ENCODE measurements around the gene LRBA. TPM values are rescaled to one million over a fixed set of nuclear protein-coding genes. Genes with fewer than 3 reads are reported as not detected.

Gene LRBA
- polyA plus RNA-seq, 4 donors = 14.9 to 62.2 (median 19.6) TPM

DNA sequence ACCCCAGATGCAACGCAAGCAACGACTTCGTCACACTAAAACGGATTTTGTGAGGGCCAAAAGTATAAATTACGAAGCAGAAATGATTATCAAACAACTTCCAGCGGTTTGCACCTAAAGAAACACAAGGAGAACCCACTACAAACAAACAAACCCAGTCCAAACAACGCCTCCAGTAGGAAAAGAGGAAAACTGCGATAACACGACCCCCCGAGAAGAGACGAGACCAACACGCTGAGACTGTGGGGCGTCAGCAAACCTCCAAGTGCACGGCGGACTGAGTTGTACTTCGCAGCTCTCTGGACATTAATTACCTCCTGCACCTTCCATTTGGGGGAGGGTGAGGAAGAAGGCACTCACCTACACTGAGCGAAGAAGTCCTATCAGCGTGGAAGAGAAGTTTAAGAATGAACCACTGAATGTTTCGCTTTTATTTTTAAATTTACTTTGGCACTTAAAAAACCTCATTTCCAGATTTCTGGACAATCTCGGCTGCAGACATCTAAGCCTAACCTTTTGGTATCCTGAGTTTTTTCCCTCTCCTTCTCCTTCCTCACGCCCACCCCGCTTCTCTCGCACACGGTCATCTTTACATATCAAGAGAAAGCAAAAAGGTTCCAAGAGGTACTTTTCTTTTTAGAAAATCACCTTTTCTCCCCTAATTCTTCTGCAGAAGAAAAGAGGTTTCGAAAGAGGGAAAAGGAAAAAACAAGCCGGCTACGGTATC, 432.8 kb downstream of the LRBA start, which contains the start of gene MAB21L2:
Gene MAB21L2, plus strand, starts transcription at position 6 of the 727 bp plus-strand sequence. CDS start 879 bp downstream, outside the sequence.
- 66 to 96% (median 91%) methylated on average over 27 of the region's 27 CpGs for WGBS, 3 donors
- Histone ChIP-seq H3K27me3 (ENCODE audit: control insufficient read depth in 3 of 3, insufficient read depth in 3 of 3, low read length in 3 of 3) (peaks cover 0 to 20% (median 0%) of the 10 kb centered on the region in 3 donors), H3K4me3 (ENCODE audit: low read depth in 1 of 3, low read length in 3 of 3) (peak within 1 kb of the TSS in 2 of 3 donors; percentile 42 to 43), H3K27ac (ENCODE audit: low read depth in 1 of 3, low read length in 2 of 3) (peak within 1 kb of the TSS; percentile 1 to 92 (median 81)), H3K36me3 (ENCODE audit: control insufficient read depth in 3 of 3, insufficient read depth in 2 of 3, low read depth in 1 of 3, low read length in 3 of 3) (peaks cover 0 to 20% (median 4%) of the 10 kb centered on the region in 3 donors), H3K4me1 (ENCODE audit: control insufficient read depth in 3 of 3, insufficient read depth in 2 of 3, low read depth in 1 of 3, low read length in 2 of 3) (no peaks in the 10 kb centered on the region), H3K9me3 (ENCODE audit: control insufficient read depth in 2 of 2, insufficient read depth in 1 of 2, low read depth in 1 of 2, low read length in 1 of 2) (peaks cover 0 to 14% of the 10 kb centered on the region in 2 donors)
- FAIRE-seq (no peak), DNase-seq (no peak)

DNA sequence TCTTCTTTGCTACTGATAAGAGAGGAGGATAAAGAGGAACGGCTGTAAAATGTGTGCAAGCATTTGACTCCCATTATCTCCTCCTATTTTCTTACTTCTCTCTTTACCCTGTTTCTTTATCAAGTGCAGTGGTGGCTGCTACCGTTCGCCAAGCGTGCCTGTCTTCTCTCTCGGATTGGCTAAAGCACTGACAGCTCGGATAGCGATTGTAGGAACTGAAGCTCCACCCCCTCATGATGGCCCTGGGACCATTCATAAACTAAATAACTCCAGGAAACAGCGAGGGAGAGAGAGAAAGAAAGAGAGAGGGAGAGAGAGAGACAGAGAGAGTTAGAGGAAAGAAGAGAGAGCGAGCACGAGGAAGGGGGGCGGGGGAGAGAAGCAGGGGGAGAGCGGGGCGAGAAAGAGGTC, 433.4 kb downstream of the LRBA start:
- Histone ChIP-seq H3K4me1 (ENCODE audit: control insufficient read depth in 3 of 3, insufficient read depth in 2 of 3, low read depth in 1 of 3, low read length in 2 of 3) (no peaks in the 10 kb centered on the region), H3K27me3 (ENCODE audit: control insufficient read depth in 3 of 3, insufficient read depth in 3 of 3, low read length in 3 of 3) (peaks cover 0 to 20% (median 0%) of the 10 kb centered on the region in 3 donors), H3K9me3 (ENCODE audit: control insufficient read depth in 2 of 2, insufficient read depth in 1 of 2, low read depth in 1 of 2, low read length in 1 of 2) (peaks cover 0 to 14% of the 10 kb centered on the region in 2 donors), H3K27ac (ENCODE audit: low read depth in 1 of 3, low read length in 2 of 3) (peak overlapping the region in 2 of 3 donors; percentile 81 to 92), H3K36me3 (ENCODE audit: control insufficient read depth in 3 of 3, insufficient read depth in 2 of 3, low read depth in 1 of 3, low read length in 3 of 3) (peaks cover 0 to 20% (median 4%) of the 10 kb centered on the region in 3 donors), H3K4me3 (ENCODE audit: low read depth in 1 of 3, low read length in 3 of 3) (peak overlapping the region in 1 of 3 donors; percentile 43)
- DNase-seq (peak; percentile 8 to 60), FAIRE-seq (no peak)
- 66 to 91% (median 87%) methylated on average over 13 of the region's 13 CpGs for WGBS, 3 donors

DNA sequence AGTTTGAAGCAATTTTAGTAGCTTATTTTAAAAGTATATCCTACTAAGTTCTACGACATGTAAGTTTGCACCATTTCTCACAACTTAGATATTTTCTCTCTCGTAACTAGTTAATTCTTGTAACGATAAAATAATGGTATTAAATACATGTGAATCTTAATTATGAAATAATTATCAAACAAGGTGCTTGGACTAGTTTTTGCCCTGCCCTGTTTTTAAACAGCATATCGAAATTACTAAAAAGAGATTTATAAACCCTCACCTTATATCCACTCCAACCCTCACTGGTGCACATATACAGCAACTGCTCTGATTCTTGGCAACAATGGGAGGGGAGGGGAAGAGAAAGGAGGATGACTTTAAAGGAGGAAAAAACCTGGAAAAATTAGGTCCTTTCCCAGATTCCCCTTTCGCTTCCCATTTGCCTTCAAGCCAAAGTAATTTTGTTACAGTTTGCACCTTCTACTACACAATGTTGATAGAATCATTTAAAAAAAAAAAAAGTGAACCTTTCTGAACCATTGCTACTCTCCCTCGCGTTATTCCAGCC, 434.0 kb downstream of the LRBA start:
- peaks cover 0 to 20% (median 0%) of the 10 kb centered on the region in 3 donors for H3K27me3 ChIP-seq (ENCODE audit: control insufficient read depth in 3 of 3, insufficient read depth in 3 of 3, low read length in 3 of 3)
- no peak for FAIRE-seq
- DNase-seq = no peak
- peaks cover 0 to 20% (median 4%) of the 10 kb centered on the region in 3 donors for H3K36me3 ChIP-seq (ENCODE audit: control insufficient read depth in 3 of 3, insufficient read depth in 2 of 3, low read depth in 1 of 3, low read length in 3 of 3)
- H3K9me3 ChIP-seq (ENCODE audit: control insufficient read depth in 2 of 2, insufficient read depth in 1 of 2, low read depth in 1 of 2, low read length in 1 of 2) = peaks cover 0 to 14% of the 10 kb centered on the region in 2 donors
- no peaks in the 10 kb centered on the region for H3K4me1 ChIP-seq (ENCODE audit: control insufficient read depth in 3 of 3, insufficient read depth in 2 of 3, low read depth in 1 of 3, low read length in 2 of 3)
- H3K27ac ChIP-seq (ENCODE audit: low read depth in 1 of 3, low read length in 2 of 3) = peak overlapping the region in 2 of 3 donors; percentile 63 to 70
- H3K4me3 ChIP-seq (ENCODE audit: low read depth in 1 of 3, low read length in 3 of 3) = peak overlapping the region in 1 of 3 donors; percentile 37
- WGBS, 3 donors = 78 to 97% (median 91%) methylated on average over 7 of the region's 7 CpGs

DNA sequence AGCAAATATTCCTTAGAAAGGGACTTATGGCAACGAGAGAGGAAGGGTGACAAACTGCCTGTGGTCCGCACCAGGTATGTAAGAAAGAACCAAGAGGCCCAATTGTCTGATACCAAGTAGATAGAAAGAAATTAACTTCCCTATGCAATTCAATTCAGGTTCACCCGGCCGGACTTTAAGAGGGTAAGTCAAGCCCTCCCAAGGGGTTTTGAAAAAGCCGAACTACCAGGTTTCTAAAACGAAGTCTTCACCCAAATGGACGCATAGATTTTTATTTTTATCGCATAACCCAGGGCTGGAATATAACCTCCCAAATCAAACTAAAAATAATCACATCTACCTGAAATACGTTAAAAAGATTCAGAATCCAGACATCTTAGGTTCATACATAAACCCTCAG, 434.8 kb downstream of the LRBA start:
- Histone ChIP-seq H3K4me3 (ENCODE audit: low read depth in 1 of 3, low read length in 3 of 3) (peak overlapping the region in 2 of 3 donors; percentile 49 to 59), H3K4me1 (ENCODE audit: control insufficient read depth in 3 of 3, insufficient read depth in 2 of 3, low read depth in 1 of 3, low read length in 2 of 3) (no peaks in the 10 kb centered on the region), H3K27ac (ENCODE audit: low read depth in 1 of 3, low read length in 2 of 3) (peak overlapping the region in 2 of 3 donors; percentile 76 to 88), H3K36me3 (ENCODE audit: control insufficient read depth in 3 of 3, insufficient read depth in 2 of 3, low read depth in 1 of 3, low read length in 3 of 3) (peaks cover 0 to 20% (median 4%) of the 10 kb centered on the region in 3 donors), H3K27me3 (ENCODE audit: control insufficient read depth in 3 of 3, insufficient read depth in 3 of 3, low read length in 3 of 3) (peaks cover 0 to 20% (median 0%) of the 10 kb centered on the region in 3 donors), H3K9me3 (ENCODE audit: control insufficient read depth in 2 of 2, insufficient read depth in 1 of 2, low read depth in 1 of 2, low read length in 1 of 2) (peaks cover 0 to 14% of the 10 kb centered on the region in 2 donors)
- FAIRE-seq (no peak), DNase-seq (no peak)
- 66 to 91% (median 88%) methylated on average over 9 of the region's 9 CpGs for whole genome bisulfite sequencing, 3 donors

DNA sequence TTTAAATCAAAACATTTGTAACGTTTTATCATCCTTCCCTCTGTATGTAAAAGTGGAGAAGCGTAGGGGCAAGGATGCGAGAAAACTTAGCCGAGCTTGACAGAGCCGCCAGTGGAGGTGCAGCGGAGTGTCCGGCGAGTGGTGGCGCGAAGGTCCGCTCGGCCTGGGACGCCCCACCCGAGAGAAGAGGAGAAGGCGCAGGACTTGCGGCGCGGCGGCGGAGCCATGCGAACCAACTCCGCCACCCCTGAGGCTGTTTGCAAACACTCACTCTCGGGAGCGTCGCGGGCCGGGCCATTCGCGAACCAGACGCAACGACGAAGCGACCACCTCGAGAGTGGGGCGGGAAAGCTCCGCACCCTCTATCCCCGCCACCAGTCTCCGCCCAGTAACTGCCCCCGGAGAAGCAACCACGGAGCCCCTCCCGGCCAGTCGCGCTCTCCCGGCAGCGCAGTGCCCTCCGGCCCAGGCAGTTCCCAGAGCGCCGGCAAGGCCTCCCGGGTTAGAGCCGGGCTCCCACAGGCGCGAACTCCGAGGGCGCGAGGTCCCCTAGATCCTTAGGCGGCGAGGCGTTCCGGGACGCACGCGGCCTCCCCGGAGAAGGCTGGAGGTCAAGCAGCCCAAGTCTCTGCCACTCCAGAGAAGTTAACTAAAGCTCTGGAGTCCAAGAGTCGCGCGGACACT, 435.4 kb downstream of the LRBA start:
- WGBS, 3 donors = 59 to 78% (median 71%) methylated on average over 64 to 66 of the region's 66 CpGs

DNA sequence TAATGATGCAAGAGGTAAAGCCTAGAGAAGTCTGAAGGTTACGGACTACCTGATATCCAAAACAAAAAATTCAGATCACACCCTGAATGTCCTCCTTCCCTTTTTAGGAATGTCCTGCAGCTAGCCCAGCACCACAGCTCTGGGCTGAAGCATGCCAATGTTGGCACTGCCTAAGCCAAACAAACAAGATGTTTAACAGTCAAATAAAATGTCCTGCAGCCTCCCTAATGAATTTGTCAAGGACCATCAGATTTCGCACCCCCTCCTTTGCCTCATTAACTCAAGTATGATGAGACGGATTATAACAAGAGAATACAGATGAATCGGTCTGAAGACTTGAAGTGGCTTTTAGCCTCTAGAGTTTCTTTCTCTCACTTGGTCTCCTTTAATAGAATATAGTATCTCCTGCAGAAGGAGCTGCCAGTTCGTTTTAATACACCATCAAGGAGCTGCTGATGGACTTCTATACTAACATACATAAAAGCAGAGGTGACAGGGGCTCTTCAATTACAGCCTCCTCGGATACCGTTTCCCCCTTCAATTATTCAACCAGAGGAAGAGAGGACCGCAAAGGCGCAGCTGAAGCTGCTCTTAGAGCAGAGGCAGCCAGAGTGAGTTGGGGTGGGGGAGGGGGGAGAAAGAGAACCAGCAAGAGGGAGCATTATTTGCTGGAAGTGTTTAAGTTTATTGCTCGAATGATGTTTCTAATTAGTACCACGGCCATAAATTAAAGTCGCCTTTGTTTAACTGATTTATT, 436.2 kb downstream of the LRBA start:
- Histone ChIP-seq H3K4me1 (ENCODE audit: control insufficient read depth in 3 of 3, insufficient read depth in 2 of 3, low read depth in 1 of 3, low read length in 2 of 3) (no peaks in the 10 kb centered on the region), H3K36me3 (ENCODE audit: control insufficient read depth in 3 of 3, insufficient read depth in 2 of 3, low read depth in 1 of 3, low read length in 3 of 3) (peaks cover 0 to 19% (median 4%) of the 10 kb centered on the region in 3 donors), H3K4me3 (ENCODE audit: low read depth in 1 of 3, low read length in 3 of 3) (peak overlapping the region in 1 of 3 donors; percentile 49), H3K9me3 (ENCODE audit: control insufficient read depth in 2 of 2, insufficient read depth in 1 of 2, low read depth in 1 of 2, low read length in 1 of 2) (peaks cover 0 to 13% of the 10 kb centered on the region in 2 donors), H3K27ac (ENCODE audit: low read depth in 1 of 3, low read length in 2 of 3) (peak overlapping the region; percentile 20 to 88 (median 76)), H3K27me3 (ENCODE audit: control insufficient read depth in 3 of 3, insufficient read depth in 3 of 3, low read length in 3 of 3) (peaks cover 0 to 20% (median 0%) of the 10 kb centered on the region in 3 donors)
- FAIRE-seq = no peak
- WGBS, 3 donors = 68 to 82% (median 72%) methylated on average over 12 of the region's 12 CpGs
- DNase-seq = peak in 1 of 2 donors; percentile 49

More for the DNA sequence above, 435.4 kb downstream of the LRBA start:
- Histone ChIP-seq H3K36me3 (ENCODE audit: control insufficient read depth in 3 of 3, insufficient read depth in 2 of 3, low read depth in 1 of 3, low read length in 3 of 3) (peaks cover 0 to 20% (median 4%) of the 10 kb centered on the region in 3 donors), H3K9me3 (ENCODE audit: control insufficient read depth in 2 of 2, insufficient read depth in 1 of 2, low read depth in 1 of 2, low read length in 1 of 2) (peaks cover 0 to 14% of the 10 kb centered on the region in 2 donors), H3K27ac (ENCODE audit: low read depth in 1 of 3, low read length in 2 of 3) (peak overlapping the region; percentile 20 to 88 (median 76)), H3K4me3 (ENCODE audit: low read depth in 1 of 3, low read length in 3 of 3) (peak overlapping the region; percentile 29 to 59 (median 49)), H3K4me1 (ENCODE audit: control insufficient read depth in 3 of 3, insufficient read depth in 2 of 3, low read depth in 1 of 3, low read length in 2 of 3) (no peaks in the 10 kb centered on the region), H3K27me3 (ENCODE audit: control insufficient read depth in 3 of 3, insufficient read depth in 3 of 3, low read length in 3 of 3) (peaks cover 0 to 20% (median 0%) of the 10 kb centered on the region in 3 donors)
- DNase-seq (peak; percentile 6 to 63), FAIRE-seq (no peak)

DNA sequence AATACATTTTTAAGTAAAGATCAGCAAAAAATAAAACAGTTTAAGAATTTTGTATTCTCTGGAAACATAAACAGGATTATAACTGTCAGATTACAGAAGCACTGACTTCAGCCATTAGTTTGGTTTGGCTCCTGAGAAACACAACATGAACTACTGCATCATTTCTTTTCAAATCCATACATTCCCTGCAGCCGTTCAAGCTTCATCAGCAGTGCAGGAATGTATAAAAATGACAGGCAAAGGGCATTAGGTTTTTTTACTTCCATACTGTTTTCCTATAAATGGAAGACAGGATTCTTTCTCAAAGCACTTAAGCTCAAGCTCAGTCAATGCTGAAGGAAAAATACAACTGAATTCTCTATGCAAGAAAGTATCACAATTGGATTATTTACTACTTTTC, 437.3 kb downstream of the LRBA start:
- Histone ChIP-seq H3K36me3 (ENCODE audit: control insufficient read depth in 3 of 3, insufficient read depth in 2 of 3, low read depth in 1 of 3, low read length in 3 of 3) (peaks cover 0 to 7% (median 0%) of the 10 kb centered on the region in 3 donors), H3K9me3 (ENCODE audit: control insufficient read depth in 2 of 2, insufficient read depth in 1 of 2, low read depth in 1 of 2, low read length in 1 of 2) (peaks cover 0 to 2% of the 10 kb centered on the region in 2 donors), H3K4me1 (ENCODE audit: control insufficient read depth in 3 of 3, insufficient read depth in 2 of 3, low read depth in 1 of 3, low read length in 2 of 3) (no peaks in the 10 kb centered on the region), H3K27me3 (ENCODE audit: control insufficient read depth in 3 of 3, insufficient read depth in 3 of 3, low read length in 3 of 3) (peaks cover 0 to 13% (median 0%) of the 10 kb centered on the region in 3 donors), H3K27ac (ENCODE audit: low read depth in 1 of 3, low read length in 2 of 3) (peak overlapping the region in 1 of 3 donors; percentile 48), H3K4me3 (ENCODE audit: low read depth in 1 of 3, low read length in 3 of 3) (no peak overlapping the region)
- 68 to 87% (median 76%) methylated on average over 1 of the region's 1 CpG for WGBS, 3 donors
- FAIRE-seq (no peak), DNase-seq (no peak)
